ENCODE results near the gene ADNP2.

DNA sequence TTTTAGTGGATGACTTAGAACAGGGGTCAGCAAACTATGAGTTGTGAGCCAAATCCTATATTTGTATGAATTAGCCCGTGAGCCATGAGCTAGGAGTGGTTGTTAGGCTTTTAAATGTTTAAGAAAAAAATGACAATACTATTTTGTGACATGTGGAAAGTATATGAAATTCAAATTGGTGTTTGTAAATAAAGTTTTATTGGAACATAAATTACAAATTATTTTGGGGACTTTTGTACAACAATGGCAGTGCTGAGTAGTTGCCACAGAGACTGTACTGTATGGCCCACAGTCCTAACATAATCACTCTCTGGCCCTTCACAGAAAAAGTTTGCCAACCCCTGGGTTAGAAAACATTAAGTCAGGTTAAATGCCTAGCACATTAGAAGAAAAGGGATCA is 26.1 kb downstream of the ADNP2 start:
- TF ChIP-seq CTCF (IDR thresholded peaks at IDR 0.05) (no peak), POLR2A (IDR thresholded peaks at IDR 0.05) (no peak), EP300 (IDR thresholded peaks at IDR 0.05) (no peak)

All from tibial nerve (tissue), 4 donors.